Activated T-cell treated with anti-CD3 and anti-CD28 coated beads for 48 hours (primary cell): Measurements from ENCODE around the gene ARHGAP42.
"Not testable (repeated sequence)": the region's sequence is repeated elsewhere in the genome, so short reads cannot be mapped to it uniquely, and the experiment has no call there.

ENCODE experiments used
- DNase-seq: peaks from one replicate; pipeline ENCODE4 v3.0.0-alpha.2; 2020; ENCODE audit warnings: low read depth

ARHGAP42 gene

GRCh38 chr11:100965346-100965745 lies 278.3 kb downstream of the ARHGAP42 start:
- DNase-seq = no peak

GRCh38 chr11:100966366-100966765 lies 279.3 kb downstream of the ARHGAP42 start:
- DNase-seq = no peak

GRCh38 chr11:100969008-100969407 lies 281.9 kb downstream of the ARHGAP42 start:
- DNase-seq = no peak

DNA sequence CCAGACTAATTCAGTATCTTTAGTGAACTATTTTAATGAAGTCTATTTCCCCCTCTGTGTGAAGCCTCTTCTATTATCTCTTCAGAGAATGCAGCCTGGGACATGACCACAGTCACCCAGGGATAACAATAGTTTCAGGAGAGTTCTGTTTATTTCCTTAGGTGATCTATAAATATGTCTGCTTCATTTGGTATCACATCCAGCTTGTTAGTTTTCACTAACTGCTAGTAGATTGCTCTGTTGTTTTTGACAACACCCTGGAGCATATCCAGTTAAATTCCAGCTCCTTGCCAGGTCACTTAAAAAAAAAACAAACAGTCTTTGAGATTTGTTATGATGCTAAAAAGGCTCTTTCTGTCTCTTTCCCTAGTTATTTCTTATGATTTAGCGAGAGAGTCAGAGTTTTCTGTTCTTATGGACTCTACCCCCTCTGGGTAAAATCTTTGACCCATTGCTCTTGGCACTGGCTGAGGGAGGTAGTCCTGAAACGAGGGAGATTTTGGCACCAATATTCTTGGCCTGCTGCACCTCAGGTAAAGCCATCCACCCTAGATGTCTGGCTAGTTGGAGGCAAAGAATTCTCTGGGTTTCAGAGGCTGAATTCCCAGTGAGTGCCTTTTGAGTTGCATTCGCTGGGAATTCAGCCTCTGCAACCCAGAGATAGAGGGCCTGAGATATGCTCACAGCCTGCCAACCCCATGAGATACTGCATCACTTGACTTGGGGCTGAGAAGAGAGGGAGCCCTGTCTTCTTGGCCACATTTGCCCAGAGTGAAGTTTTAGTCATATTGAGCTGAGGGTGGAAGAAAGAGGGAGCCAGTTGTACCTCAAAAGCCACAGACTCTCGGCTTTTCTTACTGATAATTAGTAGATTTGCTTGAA lies 283.4 kb downstream of the ARHGAP42 start:
- no peak for DNase-seq

GRCh38 chr11:100972046-100972445 lies 285.0 kb downstream of the ARHGAP42 start:
- no peak for DNase-seq

GRCh38 chr11:100978442-100978841 lies 291.4 kb downstream of the ARHGAP42 start:
- no peak for DNase-seq

- no peak for DNase-seq
Observed at GRCh38 chr11:100978939-100979338, 291.9 kb downstream of the ARHGAP42 start.

GRCh38 chr11:100980156-100980555 lies 293.1 kb downstream of the ARHGAP42 start:
- DNase-seq = no peak

DNA sequence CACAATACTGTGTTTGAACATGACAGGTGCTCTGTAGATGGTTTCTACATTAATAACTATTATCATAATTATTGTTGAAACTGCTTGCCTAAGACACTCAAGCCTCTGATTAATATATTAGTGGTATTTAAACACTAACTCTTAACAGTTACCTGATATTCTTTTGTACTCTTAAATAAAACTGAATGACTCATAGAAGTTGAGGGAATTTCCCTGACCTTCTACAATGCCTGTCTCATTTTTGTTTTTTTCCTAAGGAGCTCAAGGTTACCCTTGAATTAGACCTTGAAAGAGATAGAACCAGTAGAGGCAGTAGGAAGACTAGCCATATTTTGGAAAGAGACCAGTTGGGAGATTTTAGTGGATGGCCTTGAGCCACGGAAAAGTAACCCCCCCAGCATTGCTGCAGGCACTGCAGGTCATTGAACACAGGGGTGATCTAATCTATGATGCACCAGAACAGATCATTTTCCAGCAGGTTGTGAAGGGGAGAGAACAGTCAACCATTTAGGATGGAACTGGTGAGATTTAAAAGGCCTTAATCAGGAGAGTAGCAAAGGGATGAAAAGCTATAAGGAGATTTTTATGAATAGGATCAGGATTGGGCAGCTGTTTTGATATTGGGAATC lies 294.2 kb downstream of the ARHGAP42 start:
- no peak for DNase-seq

DNA sequence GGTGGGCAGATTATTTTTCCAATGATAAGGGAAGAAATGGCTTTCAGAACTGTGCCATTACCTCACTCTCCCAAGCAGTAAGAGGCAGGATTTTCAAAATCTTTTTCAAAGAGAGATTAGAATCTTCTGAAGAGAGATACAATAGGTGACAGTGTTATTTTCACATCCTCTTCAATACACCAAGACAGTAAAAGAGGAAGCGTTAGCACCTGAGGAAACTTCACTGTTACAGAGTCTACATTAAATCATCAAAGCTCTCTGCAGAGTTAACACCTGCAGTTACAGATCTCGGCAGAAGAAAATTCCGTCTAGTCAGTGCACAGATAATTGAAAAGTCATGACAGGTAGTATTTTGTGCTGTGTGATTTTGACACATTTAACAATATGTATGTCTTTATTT lies 297.6 kb downstream of the ARHGAP42 start:
- DNase-seq = no peak

DNA sequence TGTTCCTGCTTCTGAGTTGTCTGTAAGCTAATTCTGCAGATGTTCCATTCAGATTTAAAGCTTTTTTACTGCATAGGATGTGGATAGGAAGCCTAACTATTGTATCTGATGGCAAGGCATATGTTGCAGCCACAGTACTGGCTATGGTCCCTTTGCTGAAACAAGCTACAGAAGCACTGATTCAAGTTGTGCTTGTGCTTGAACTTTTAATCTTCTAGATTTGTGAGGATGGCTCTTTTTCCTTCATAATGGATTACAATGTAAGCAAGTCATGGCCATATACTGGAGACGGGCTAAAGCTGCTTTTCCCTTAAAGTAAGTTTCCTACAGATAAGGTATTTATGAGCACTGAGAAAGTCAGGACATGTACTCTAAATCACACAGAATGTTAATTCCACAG lies 303.8 kb downstream of the ARHGAP42 start:
- DNase-seq = no peak

DNA sequence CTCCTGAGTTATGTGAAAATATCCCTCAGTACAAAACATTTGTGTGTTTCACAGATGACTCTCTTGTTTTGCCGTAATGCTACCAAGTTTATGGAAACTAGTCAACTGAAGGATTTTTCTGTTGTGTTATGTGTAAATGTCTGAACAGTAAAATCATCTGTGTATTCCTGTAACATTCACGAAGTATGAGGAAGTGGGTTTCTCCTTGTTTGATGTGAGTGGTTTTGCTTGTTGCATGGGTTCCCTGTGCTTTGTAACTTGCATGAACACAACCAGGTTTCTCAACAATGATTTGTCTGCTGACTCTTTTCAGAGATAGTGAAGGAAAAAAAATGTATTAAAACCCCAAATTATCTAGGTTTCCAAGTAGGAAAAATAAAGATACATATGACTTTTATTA lies 304.5 kb downstream of the ARHGAP42 start:
- DNase-seq = no peak

DNA sequence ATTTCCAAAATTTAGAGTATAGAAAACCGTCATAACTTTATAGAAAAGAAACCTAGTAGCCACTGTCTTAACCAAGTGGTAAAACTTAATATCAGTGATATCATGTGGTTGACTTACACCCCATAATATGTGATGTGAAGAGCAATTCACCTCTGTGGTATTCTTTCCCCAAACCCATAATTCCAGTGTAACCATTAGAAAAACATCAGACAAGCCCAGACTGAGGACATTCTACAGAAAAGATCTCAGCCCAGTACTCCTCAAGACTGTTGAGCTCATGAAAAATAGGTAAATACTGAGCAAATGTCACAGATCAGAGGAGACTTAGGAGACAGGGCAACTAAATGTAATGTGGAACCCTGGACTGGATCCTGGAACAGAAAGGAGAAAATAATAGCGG lies 307.9 kb downstream of the ARHGAP42 start:
- DNase-seq = no peak

DNA sequence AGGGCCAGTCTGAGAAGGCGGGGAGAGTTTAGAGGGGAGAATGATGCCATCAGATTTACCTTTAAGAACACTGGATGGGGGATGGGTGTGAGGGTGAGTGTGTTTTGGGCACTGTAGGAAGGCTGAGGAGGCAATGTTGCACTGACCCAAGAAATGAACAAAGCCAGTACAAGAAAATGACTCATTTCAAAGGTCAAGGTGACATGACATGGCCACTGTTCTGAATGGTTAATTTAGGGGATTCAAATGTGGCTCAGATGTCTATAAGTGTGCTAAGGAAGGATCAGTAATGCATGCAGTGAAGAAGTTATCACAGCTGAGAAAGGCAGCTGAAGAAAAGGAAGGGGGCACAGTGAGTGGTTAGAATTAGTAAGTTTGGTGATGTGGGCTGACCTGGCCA lies 312.7 kb downstream of the ARHGAP42 start:
- no peak for DNase-seq

GRCh38 chr11:101003468-101003867 lies 316.4 kb downstream of the ARHGAP42 start:
- no peak for DNase-seq

DNA sequence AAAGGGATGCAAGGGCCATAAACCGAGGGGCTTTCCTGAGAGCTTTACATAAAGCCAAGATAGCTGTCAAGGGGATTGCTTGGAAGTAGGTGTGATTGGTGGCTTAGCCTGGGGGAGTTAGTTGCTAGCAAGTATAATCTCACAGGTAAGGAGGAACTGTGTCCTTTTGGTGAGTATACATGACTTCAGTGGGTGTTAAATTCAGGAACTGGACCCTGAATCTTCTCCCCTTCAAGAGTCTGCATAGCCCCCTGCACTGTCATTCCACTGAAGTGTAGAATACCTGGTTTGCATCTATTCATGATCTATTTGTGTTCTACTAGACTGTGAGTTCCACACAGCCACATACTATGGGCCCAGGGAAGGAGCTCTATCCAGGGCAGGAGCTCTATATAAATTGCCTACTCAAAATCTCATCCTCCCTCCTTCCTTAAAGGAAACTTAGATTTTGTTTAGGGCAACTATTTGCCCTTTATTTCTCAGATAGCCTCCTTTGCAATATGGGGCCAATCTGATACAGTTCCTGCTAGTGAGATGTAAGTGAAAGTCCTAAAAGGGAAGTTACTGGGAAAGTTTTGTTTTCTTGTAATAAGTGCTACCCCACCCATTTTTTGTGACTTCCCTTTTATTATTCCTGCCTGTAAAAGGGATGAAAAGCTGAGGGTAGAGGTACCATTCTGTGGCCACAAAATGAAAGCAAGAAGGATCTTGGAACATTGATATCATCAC lies 322.0 kb downstream of the ARHGAP42 start:
- no peak for DNase-seq

GRCh38 chr11:101009690-101010055 lies 322.6 kb downstream of the ARHGAP42 start:
- no peak for DNase-seq

GRCh38 chr11:101010899-101011298 lies 323.8 kb downstream of the ARHGAP42 start:
- DNase-seq = no peak

DNA sequence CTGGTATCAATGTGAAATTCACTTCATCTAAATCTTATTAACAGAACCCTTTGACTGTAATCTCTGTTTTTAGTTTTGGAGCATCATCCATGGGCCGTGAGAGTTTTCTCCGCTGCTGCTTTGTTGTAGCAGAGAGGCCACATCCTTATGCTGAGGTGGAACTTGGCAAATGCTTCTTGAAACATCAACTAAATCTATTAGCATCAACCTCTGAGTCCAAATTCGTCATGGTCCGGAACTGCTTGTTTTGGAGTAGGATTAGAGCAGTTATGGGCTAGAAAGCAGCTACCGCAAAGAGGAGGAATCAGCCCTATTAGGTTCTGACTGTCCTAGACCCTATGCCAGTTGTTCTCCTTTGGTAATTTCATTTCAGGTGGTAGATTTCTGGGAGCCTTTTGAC lies 324.8 kb downstream of the ARHGAP42 start:
- DNase-seq = no peak

DNA sequence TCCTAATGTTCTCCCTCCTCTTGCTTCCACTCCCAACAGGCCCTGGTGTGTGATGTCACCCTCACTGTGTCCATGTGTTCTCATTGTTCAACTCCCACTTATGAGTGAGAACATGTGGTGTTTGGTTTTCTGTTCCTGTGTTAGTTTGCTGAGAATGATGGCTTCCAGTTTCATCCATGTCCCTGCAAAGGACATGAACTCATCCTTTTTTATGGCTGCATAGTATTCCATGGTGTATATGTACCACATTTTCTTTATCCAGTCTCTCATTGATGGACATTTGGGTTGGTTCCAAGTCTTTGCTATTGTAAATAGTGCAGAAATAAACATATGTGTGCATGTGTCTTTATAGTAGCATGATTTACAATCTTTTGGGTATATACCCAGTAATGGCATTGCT lies 326.6 kb downstream of the ARHGAP42 start:
- not testable (repeated sequence) for DNase-seq

DNA sequence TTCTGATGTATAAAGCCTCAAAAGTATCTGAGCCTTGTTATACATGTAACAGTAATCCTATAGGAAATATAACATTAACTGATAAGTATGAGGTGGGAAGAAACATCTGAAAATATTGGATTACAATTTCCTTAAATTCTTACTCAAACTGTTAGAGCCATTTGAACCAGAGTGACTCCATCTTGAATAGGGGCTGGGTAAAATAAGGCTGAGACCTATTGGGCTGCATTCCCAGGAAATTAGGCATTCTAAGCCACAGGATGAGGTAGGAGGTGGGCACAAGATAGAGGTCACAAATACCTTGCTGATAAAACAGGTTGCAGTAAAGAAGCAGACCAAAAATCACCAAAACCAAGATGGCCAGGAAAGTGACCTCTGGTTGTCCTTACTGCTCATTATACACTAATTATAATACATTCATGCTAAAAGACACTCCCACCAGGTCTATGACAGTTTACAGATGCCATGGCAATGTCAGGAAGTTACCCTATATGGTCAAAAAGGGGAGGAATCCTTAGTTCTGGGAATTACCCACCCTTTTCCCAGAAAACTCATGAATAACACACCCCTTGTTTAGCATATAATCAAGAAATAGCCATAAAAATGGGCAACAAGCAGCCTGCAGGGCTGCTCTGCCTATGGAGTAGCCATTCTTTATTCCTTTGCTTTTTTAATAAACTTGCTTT lies 327.7 kb downstream of the ARHGAP42 start:
- no peak for DNase-seq

GRCh38 chr11:101019870-101020269 lies 332.8 kb downstream of the ARHGAP42 start:
- DNase-seq = no peak
